ENCODE data around the gene AMPD1. TPM values are rescaled to one million over a fixed set of nuclear protein-coding genes. Genes with fewer than 3 reads are reported as not detected.

The AMPD1 gene
- total RNA-seq, 4 donors from 2014 or later, result not detected

GRCh38 chr1:114729782-114730181 lies 34.4 kb upstream of the AMPD1 start:
- peaks cover 76 to 85% of the 10 kb centered on the region in 2 donors for H3K36me3 ChIP-seq
- H3K4me1 ChIP-seq, result no peaks in the 10 kb centered on the region
- no peak overlapping the region for H3K27ac ChIP-seq
- no peaks in the 10 kb centered on the region for H3K27me3 ChIP-seq
- no peak for DNase-seq
- TF ChIP-seq POLR2A (IDR thresholded peaks at IDR 0.05) (no peak), CTCF (IDR thresholded peaks at IDR 0.05) (no peak)
- no peaks in the 10 kb centered on the region for H3K9me3 ChIP-seq
- 98 to 100% methylated on average over 1 of the region's 1 CpG for WGBS, 2 donors
- H3K4me3 ChIP-seq (replicated peaks in 1 of 3), result no peak overlapping the region
- intact Hi-C loops (cut with DNase I), result no loop called here

- intact Hi-C loops (cut with DNase I), result no loop called here
These were observed 33.2 kb upstream of the AMPD1 start for GRCh38 chr1:114728553-114728952.

GRCh38 chr1:114725230-114725629 lies 29.9 kb upstream of the AMPD1 start:
- intact Hi-C loops (cut with DNase I), result no loop called here
- peaks cover 79 to 90% of the 10 kb centered on the region in 2 donors for H3K36me3 ChIP-seq
- no peaks in the 10 kb centered on the region for H3K27me3 ChIP-seq
- H3K27ac ChIP-seq, result no peak overlapping the region
- H3K4me1 ChIP-seq, result no peaks in the 10 kb centered on the region
- no peak for TF ChIP-seq CTCF (IDR thresholded peaks at IDR 0.05)
- TF ChIP-seq POLR2A (IDR thresholded peaks at IDR 0.05), result no peak
- no peak overlapping the region for H3K4me3 ChIP-seq (replicated peaks in 1 of 3)
- H3K9me3 ChIP-seq, result no peaks in the 10 kb centered on the region
- WGBS, 2 donors, result 92 to 93% methylated on average over 1 of the region's 1 CpG
- no peak for DNase-seq

More at GRCh38 chr1:114728553-114728952, 33.2 kb upstream of the AMPD1 start:
- Histone ChIP-seq H3K27me3 (no peaks in the 10 kb centered on the region), H3K27ac (no peak overlapping the region), H3K4me3 (replicated peaks in 1 of 3) (no peak overlapping the region), H3K9me3 (no peaks in the 10 kb centered on the region), H3K36me3 (peaks cover 76 to 84% of the 10 kb centered on the region in 2 donors), H3K4me1 (no peaks in the 10 kb centered on the region)
- no peak for DNase-seq
- 93 to 94% methylated on average over 2 of the region's 2 CpGs for WGBS, 2 donors
- TF ChIP-seq CTCF (IDR thresholded peaks at IDR 0.05) (no peak), POLR2A (IDR thresholded peaks at IDR 0.05) (no peak)

- Histone ChIP-seq H3K27me3 (no peaks in the 10 kb centered on the region), H3K4me3 (replicated peaks in 1 of 3) (no peak overlapping the region), H3K36me3 (peaks cover 83 to 90% of the 10 kb centered on the region in 2 donors), H3K9me3 (no peaks in the 10 kb centered on the region), H3K4me1 (no peaks in the 10 kb centered on the region), H3K27ac (no peak overlapping the region)
- WGBS, 2 donors, result 97 to 100% methylated on average over 1 of the region's 1 CpG
- TF ChIP-seq POLR2A (IDR thresholded peaks at IDR 0.05) (no peak), CTCF (IDR thresholded peaks at IDR 0.05) (no peak)
- DNase-seq, result no peak
- intact Hi-C loops (cut with DNase I), result no loop called here
These were observed 28.6 kb upstream of the AMPD1 start for GRCh38 chr1:114723915-114724314.

- WGBS, 2 donors, result 0 to 45% methylated on average over 1 of the region's 1 CpG
- Histone ChIP-seq H3K9me3 (no peaks in the 10 kb centered on the region), H3K27me3 (no peaks in the 10 kb centered on the region), H3K4me1 (no peaks in the 10 kb centered on the region), H3K36me3 (peaks cover 88 to 93% of the 10 kb centered on the region in 2 donors), H3K27ac (no peak overlapping the region), H3K4me3 (replicated peaks in 1 of 3) (no peak overlapping the region)
- TF ChIP-seq POLR2A (IDR thresholded peaks at IDR 0.05) (no peak), CTCF (IDR thresholded peaks at IDR 0.05) (no peak)
- no peak for DNase-seq
- intact Hi-C loops (cut with DNase I), result no loop called here
These were observed 28.1 kb upstream of the AMPD1 start for GRCh38 chr1:114723457-114723856.
